PFSK-1 (cell line): ENCODE results near the gene TCF7.

Experiments
- FOXP2 ChIP-seq: optimal IDR thresholded peaks from 2 replicates; pipeline ENCODE3; 2011; ENCODE audit warnings: borderline replicate concordance, control low read depth, inconsistent platforms; ENCODE audit not compliant: insufficient read depth; ENCODE audit errors: extremely low read length, extremely low read depth
- POLR2AphosphoS5 ChIP-seq: IDR thresholded peaks from 2 replicates; pipeline ENCODE4 v1.6.1; 2012; ENCODE audit warnings: low read depth, mild to moderate bottlenecking, control low read depth, low read length, moderate library complexity
- SIN3A ChIP-seq: IDR thresholded peaks from 2 replicates; pipeline ENCODE4 v1.6.1; 2012; ENCODE audit warnings: mild to moderate bottlenecking, low read length, moderate library complexity, borderline replicate concordance; ENCODE audit not compliant: insufficient read depth
- TAF1 ChIP-seq: IDR thresholded peaks from 2 replicates; pipeline ENCODE4 v1.6.1; 2012; ENCODE audit warnings: low read length, control low read depth, borderline replicate concordance; ENCODE audit not compliant: insufficient read depth
- TF ChIP-seq, protein P1 (sequence below), 2 experiments: IDR thresholded peaks; 2 replicates each; pipeline versions ENCODE4 v1.6.1 to v1.8.0; 2011 to 2012; ENCODE audit warnings: low read depth in 2 of 2, low read length in 2 of 2, control low read depth in 1 of 2, inconsistent platforms in 1 of 2, mild to moderate bottlenecking in 1 of 2, moderate library complexity in 1 of 2; ENCODE audit not compliant: insufficient read depth in 1 of 2

Gene TCF7

DNA sequence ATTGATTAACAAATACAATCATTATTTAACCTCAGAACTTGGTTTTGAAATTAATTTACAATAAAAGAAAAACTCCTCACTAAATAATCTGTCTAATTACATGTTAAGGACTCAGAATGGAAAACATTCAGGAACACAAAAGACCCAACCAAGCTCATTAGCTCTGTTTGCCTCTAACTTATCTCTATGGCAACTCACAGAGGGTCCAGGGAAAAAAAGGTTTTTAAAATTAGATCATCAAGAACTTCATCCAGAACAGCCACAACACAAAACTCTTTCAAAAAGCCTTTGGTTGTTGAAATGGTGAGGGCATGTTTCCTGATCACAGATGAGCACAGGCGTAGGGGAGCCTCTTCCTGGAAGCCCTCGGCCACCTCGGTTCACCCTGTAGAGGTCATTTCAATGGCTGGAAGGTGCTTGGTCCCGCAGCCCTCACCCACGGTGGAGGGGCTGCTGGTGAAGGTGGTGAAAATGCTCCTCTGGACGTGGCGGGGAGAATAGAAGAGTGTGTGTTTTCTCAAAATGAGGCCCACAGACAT, 17.2 kb upstream of the TCF7 start:
- TF ChIP-seq SIN3A, result no peak
- TF ChIP-seq POLR2AphosphoS5, result no peak
- TF ChIP-seq TAF1, result no peak
- TF ChIP-seq, protein P1, sequence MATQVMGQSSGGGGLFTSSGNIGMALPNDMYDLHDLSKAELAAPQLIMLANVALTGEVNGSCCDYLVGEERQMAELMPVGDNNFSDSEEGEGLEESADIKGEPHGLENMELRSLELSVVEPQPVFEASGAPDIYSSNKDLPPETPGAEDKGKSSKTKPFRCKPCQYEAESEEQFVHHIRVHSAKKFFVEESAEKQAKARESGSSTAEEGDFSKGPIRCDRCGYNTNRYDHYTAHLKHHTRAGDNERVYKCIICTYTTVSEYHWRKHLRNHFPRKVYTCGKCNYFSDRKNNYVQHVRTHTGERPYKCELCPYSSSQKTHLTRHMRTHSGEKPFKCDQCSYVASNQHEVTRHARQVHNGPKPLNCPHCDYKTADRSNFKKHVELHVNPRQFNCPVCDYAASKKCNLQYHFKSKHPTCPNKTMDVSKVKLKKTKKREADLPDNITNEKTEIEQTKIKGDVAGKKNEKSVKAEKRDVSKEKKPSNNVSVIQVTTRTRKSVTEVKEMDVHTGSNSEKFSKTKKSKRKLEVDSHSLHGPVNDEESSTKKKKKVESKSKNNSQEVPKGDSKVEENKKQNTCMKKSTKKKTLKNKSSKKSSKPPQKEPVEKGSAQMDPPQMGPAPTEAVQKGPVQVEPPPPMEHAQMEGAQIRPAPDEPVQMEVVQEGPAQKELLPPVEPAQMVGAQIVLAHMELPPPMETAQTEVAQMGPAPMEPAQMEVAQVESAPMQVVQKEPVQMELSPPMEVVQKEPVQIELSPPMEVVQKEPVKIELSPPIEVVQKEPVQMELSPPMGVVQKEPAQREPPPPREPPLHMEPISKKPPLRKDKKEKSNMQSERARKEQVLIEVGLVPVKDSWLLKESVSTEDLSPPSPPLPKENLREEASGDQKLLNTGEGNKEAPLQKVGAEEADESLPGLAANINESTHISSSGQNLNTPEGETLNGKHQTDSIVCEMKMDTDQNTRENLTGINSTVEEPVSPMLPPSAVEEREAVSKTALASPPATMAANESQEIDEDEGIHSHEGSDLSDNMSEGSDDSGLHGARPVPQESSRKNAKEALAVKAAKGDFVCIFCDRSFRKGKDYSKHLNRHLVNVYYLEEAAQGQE (IDR thresholded peaks at IDR 0.05; ENCODE audit: insufficient read depth in 1 of 2, low read depth in 2 of 2, low read length in 2 of 2), result no peak

DNA sequence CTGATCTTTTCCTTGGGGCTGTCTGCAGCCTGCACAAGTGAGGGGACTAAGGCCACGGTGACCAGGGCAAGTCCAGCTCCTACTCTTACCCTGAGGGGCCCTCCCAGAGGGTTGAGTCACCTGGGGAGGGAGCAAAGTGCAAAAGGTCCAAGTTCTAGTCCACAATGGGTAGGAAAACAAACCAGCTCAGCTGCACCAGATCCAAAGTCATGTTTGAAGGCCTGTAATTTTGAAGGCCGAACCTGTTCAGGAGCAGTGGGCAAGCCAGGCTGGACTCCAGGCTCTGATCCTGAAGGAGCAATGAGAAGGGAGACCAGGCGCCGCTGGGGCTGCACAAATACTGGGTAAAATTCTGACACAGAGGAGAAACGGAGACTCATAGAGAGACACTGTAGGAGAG, 15.8 kb upstream of the TCF7 start:
- TF ChIP-seq POLR2AphosphoS5 (no peak), SIN3A (no peak), FOXP2 (no peak), TAF1 (no peak)
- TF ChIP-seq, protein P1 (IDR thresholded peaks at IDR 0.05; ENCODE audit: insufficient read depth in 1 of 2, low read depth in 2 of 2, low read length in 2 of 2), result no peak

DNA sequence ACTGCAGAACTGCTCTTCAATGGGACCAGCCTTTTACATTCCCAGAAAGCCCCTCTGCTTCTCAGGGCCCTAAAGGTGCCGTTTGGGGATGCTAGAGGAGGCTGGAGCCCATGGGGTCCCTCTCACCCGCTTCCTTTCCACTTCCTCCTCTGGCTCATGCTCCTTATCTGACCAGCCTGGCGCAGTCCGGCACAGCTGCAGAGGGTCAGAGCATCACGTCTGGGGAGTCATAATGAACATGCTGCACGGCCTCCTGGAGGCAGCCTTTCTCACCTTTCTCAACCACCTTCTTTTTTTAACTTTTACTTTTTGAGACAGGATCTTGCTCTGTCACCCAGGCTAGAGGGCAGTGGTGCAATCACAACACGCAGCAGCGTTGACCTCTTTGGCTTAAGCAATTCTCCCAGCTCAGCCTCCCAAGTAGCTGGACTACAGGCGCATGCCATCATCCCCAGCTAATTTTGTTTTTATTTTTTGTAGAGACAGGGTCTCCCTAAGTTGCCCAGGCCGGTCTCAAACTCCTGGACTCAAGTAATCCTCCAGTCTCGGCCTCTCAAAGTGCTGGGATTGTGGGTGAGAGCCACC, 15.1 kb upstream of the TCF7 start:
- TF ChIP-seq POLR2AphosphoS5 (no peak), TAF1 (no peak), SIN3A (no peak), FOXP2 (no peak)
- TF ChIP-seq, protein P1 (IDR thresholded peaks at IDR 0.05; ENCODE audit: insufficient read depth in 1 of 2, low read depth in 2 of 2, low read length in 2 of 2), result no peak

- TF ChIP-seq, protein P1 (IDR thresholded peaks at IDR 0.05; ENCODE audit: insufficient read depth in 1 of 2, low read depth in 2 of 2, low read length in 2 of 2), result no peak
- TF ChIP-seq SIN3A, result no peak
Measured at GRCh38 chr5:134099939-134100282, 14.6 kb upstream of the TCF7 start.
